ENCODE measurements around the gene ANKH.

DNA sequence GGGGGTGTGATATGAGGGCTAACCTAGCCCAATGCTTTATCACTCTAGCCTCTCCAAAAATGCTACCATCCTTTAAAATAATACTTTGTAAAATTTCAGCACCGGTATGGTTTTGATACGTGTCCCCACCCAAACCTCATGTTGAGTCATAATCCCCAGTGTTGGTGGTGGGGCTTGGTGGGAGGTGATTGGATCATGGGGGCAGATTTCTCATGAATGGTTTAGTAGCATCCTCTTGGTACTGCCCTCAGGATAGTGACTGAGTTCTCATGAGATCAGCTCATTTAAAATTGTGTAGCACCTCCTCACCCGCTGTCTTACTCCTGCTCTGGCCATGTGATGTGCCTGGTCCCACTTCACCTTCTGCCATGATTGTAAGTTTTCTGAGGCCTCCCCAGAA is 35.0 kb upstream of the ANKH start:
- TF ChIP-seq, protein P1, sequence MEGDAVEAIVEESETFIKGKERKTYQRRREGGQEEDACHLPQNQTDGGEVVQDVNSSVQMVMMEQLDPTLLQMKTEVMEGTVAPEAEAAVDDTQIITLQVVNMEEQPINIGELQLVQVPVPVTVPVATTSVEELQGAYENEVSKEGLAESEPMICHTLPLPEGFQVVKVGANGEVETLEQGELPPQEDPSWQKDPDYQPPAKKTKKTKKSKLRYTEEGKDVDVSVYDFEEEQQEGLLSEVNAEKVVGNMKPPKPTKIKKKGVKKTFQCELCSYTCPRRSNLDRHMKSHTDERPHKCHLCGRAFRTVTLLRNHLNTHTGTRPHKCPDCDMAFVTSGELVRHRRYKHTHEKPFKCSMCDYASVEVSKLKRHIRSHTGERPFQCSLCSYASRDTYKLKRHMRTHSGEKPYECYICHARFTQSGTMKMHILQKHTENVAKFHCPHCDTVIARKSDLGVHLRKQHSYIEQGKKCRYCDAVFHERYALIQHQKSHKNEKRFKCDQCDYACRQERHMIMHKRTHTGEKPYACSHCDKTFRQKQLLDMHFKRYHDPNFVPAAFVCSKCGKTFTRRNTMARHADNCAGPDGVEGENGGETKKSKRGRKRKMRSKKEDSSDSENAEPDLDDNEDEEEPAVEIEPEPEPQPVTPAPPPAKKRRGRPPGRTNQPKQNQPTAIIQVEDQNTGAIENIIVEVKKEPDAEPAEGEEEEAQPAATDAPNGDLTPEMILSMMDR (IDR thresholded peaks at IDR 0.05): no peak
- TF ChIP-seq POLR2A (IDR thresholded peaks at IDR 0.05): no peak
